OCI-LY1 (cell line): ENCODE results near the gene PCNX2.

Experiments used
- H2AFZ ChIP-seq: fragments of 200-600 bp; sonication (generic), shearing (Covaris generic); 2 replicates; pipeline ENCODE4 v1.6.0; 2014; ENCODE audit warnings: antibody characterized with exemption, mild to moderate bottlenecking, low read length
- H3F3A ChIP-seq: fragments of 200-600 bp; sonication (generic), shearing (Covaris generic); 2 replicates; pipeline ENCODE4 v1.6.0; 2014; ENCODE audit warnings: mild to moderate bottlenecking, antibody characterized with exemption, low read length, moderate library complexity; ENCODE audit not compliant: insufficient read depth
- H3K27ac ChIP-seq: fragments of 200-600 bp; sonication (generic); 2 replicates; pipeline ENCODE4 v1.5.1; 2014; ENCODE audit warnings: low read length, mixed run types, mild to moderate bottlenecking, low read depth; ENCODE audit not compliant: poor library complexity, severe bottlenecking
- H3K27me3 ChIP-seq: fragments of 200-600 bp; sonication (generic); 2 replicates; pipeline ENCODE4 v1.6.0; 2014; ENCODE audit warnings: antibody characterized with exemption, mild to moderate bottlenecking, low read length, moderate library complexity; ENCODE audit not compliant: insufficient read depth
- H3K36me3 ChIP-seq: fragments of 200-600 bp; sonication (generic); 2 replicates; pipeline ENCODE4 v1.6.1; 2014; ENCODE audit warnings: mild to moderate bottlenecking, antibody characterized with exemption, low read length, moderate library complexity, mixed read lengths; ENCODE audit not compliant: insufficient read depth
- H3K4me1 ChIP-seq: fragments of 200-600 bp; sonication (generic); 2 replicates; pipeline ENCODE4 v1.5.1; 2014; ENCODE audit warnings: mild to moderate bottlenecking, low read length, moderate library complexity; ENCODE audit not compliant: insufficient read depth, severe bottlenecking
- H3K4me2 ChIP-seq: fragments of 200-600 bp; sonication (generic), shearing (Covaris generic); 2 replicates; pipeline ENCODE4 v1.6.1; 2014; ENCODE audit warnings: low read length
- H3K4me3 ChIP-seq: fragments of 200-600 bp; sonication (generic); 2 replicates; pipeline ENCODE4 v1.5.1; 2014; ENCODE audit warnings: low read length, low read depth, mild to moderate bottlenecking, mixed read lengths; ENCODE audit not compliant: poor library complexity, severe bottlenecking
- H3K79me2 ChIP-seq: fragments of 200-600 bp; shearing (Covaris generic); 2 replicates; pipeline ENCODE4 v1.6.1; 2016; ENCODE audit warnings: mixed run types, low read length, mixed read lengths; ENCODE audit not compliant: insufficient read depth
- H3K9ac ChIP-seq: fragments of 200-600 bp; sonication (generic), shearing (Covaris generic); 2 replicates; pipeline ENCODE4 v1.6.1; 2014; ENCODE audit warnings: mild to moderate bottlenecking, low read length, mixed read lengths
- H3K9me2 ChIP-seq: fragments of 200-600 bp; sonication (generic), shearing (Covaris generic); 2 replicates; pipeline ENCODE4 v1.6.1; 2014; ENCODE audit warnings: low read depth, mild to moderate bottlenecking, low read length, mixed read lengths
- H3K9me3 ChIP-seq: fragments of 200-600 bp; shearing (Covaris generic); 2 replicates; pipeline ENCODE4 v1.6.1; 2014; ENCODE audit warnings: low read length, mixed read lengths
- H4K20me1 ChIP-seq: fragments of 200-600 bp; sonication (generic), shearing (Covaris generic); 2 replicates; pipeline ENCODE4 v1.6.0; 2016; ENCODE audit warnings: mild to moderate bottlenecking, low read length; ENCODE audit not compliant: insufficient read depth
- EZH2 ChIP-seq: fragments of 200-600 bp; sonication (generic), shearing (Covaris generic); IDR thresholded peaks from 2 replicates; pipeline ENCODE4 v1.8.0; 2017; ENCODE audit warnings: borderline replicate concordance, mixed run types, mild to moderate bottlenecking, antibody characterized with exemption, low read length, moderate library complexity, mixed read lengths
- TF ChIP-seq, protein P1 (sequence below): fragments of 200-600 bp; sonication (generic), shearing (Covaris generic); IDR thresholded peaks from 2 replicates; pipeline ENCODE4 v1.5.1; 2017; ENCODE audit warnings: mild to moderate bottlenecking, antibody characterized with exemption, low read length, moderate library complexity, mixed read lengths

PCNX2 gene

DNA sequence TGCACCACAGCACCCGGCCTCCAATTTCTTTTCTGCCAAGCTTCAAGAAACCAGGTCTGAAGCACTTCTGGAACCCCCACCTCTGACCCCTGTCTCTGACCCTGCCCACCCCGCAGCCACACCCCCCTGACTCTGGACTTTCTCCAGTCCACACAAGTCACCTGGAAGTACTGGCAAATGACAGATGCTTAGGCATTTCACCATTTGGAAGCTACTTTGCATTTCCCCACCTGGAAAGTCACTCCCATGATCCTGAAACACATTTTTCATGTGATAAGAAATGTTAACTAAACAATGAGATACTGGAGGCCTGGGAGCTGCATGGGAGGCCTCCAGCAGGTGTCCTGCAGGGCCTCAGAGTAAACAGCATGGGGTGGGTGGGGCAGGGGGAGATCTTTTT is 299.4 kb downstream of the PCNX2 start:
- H3F3A ChIP-seq, result no peaks in the 10 kb centered on the region
- no peaks in the 10 kb centered on the region for H3K27me3 ChIP-seq
- no peak overlapping the region for H3K9ac ChIP-seq
- 0 out of 2 replicates have a peak, but pooled peaks cover 4% of the 10 kb centered on the region for H3K36me3 ChIP-seq
- no peaks in the 10 kb centered on the region for H3K9me2 ChIP-seq
- no peak for TF ChIP-seq EZH2
- TF ChIP-seq, protein P1, sequence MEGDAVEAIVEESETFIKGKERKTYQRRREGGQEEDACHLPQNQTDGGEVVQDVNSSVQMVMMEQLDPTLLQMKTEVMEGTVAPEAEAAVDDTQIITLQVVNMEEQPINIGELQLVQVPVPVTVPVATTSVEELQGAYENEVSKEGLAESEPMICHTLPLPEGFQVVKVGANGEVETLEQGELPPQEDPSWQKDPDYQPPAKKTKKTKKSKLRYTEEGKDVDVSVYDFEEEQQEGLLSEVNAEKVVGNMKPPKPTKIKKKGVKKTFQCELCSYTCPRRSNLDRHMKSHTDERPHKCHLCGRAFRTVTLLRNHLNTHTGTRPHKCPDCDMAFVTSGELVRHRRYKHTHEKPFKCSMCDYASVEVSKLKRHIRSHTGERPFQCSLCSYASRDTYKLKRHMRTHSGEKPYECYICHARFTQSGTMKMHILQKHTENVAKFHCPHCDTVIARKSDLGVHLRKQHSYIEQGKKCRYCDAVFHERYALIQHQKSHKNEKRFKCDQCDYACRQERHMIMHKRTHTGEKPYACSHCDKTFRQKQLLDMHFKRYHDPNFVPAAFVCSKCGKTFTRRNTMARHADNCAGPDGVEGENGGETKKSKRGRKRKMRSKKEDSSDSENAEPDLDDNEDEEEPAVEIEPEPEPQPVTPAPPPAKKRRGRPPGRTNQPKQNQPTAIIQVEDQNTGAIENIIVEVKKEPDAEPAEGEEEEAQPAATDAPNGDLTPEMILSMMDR, result no peak
- no peak overlapping the region for H2AFZ ChIP-seq
- no peak overlapping the region for H3K4me2 ChIP-seq
- no peaks in the 10 kb centered on the region for H4K20me1 ChIP-seq
- no peaks in the 10 kb centered on the region for H3K4me1 ChIP-seq
- 0 out of 2 replicates have a peak, but pooled peaks cover 2% of the 10 kb centered on the region for H3K9me3 ChIP-seq
- H3K4me3 ChIP-seq, result no peak overlapping the region
- H3K27ac ChIP-seq, result no peak overlapping the region
- no peaks in the 10 kb centered on the region for H3K79me2 ChIP-seq

DNA sequence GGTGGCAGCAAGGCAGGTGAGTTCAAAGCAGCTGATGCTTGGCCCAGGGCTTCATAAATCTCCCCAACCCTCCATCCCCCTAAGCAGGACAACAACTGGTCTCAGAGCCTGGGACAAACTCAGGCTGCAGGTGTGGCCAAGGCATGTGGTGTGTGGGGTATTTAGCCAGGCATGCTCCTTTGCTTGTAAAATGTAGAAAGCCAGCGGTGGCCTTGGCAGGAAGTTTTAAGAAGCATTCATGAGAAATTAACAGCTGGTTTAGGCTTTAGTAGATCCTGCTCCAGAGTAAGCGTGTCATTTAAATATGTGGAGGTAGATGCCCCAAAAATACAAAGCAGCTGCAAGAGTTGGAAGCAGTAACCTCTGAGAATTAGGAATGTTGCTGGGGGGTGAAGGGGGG is 300.3 kb downstream of the PCNX2 start:
- Histone ChIP-seq H3F3A (no peaks in the 10 kb centered on the region), H3K4me3 (no peak overlapping the region), H3K4me2 (no peak overlapping the region), H3K9me3 (0 out of 2 replicates have a peak, but pooled peaks cover 2% of the 10 kb centered on the region), H3K9me2 (no peaks in the 10 kb centered on the region), H4K20me1 (no peaks in the 10 kb centered on the region), H3K9ac (no peak overlapping the region), H3K36me3 (0 out of 2 replicates have a peak, but pooled peaks cover 4% of the 10 kb centered on the region), H3K79me2 (no peaks in the 10 kb centered on the region), H3K4me1 (no peaks in the 10 kb centered on the region), H2AFZ (no peak overlapping the region), H3K27ac (no peak overlapping the region), H3K27me3 (no peaks in the 10 kb centered on the region)
- TF ChIP-seq, protein P1, result no peak
- TF ChIP-seq EZH2, result no peak

DNA sequence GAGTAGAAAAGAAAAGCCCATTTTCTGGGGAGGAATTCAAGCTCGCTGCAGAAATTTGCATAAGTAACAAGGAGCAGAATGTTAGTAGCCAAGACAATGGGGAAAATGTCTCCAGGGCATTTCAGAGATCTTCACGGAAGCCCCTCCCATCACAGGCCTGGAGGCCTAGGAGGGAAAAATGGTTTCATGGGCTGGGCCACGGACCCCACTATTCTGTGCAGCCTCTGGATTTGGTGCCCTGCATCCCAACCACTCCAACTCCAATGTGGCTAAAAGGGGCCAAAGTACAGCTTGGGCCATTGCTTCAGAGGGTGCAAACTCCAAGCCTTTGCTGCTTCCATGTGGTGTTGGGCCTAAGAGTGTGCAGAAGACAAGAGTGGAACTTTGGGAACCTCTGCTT is 302.0 kb downstream of the PCNX2 start:
- Histone ChIP-seq H3K4me2 (no peak overlapping the region), H4K20me1 (no peaks in the 10 kb centered on the region), H3K27ac (no peak overlapping the region), H3F3A (no peaks in the 10 kb centered on the region), H3K4me3 (no peak overlapping the region), H3K9me2 (no peaks in the 10 kb centered on the region), H3K36me3 (0 out of 2 replicates have a peak, but pooled peaks cover 4% of the 10 kb centered on the region), H3K9me3 (0 out of 2 replicates have a peak, but pooled peaks cover 2% of the 10 kb centered on the region), H2AFZ (no peak overlapping the region), H3K27me3 (no peaks in the 10 kb centered on the region), H3K4me1 (no peaks in the 10 kb centered on the region), H3K9ac (no peak overlapping the region), H3K79me2 (no peaks in the 10 kb centered on the region)
- no peak for TF ChIP-seq EZH2
- TF ChIP-seq, protein P1, result no peak
